Muscle of arm (tissue), 14 donors: ENCODE measurements around the gene SPAG5. TPM values are rescaled to one million over a fixed set of nuclear protein-coding genes. Genes with fewer than 3 reads are reported as not detected.

Experiments
- DNase-seq: peaks from one replicate; pipeline ENCODE4 v3.0.0-alpha.2; 2013
- long read RNA-seq, 11 donors: transcript quantifications; one replicate each; lab custom pipeline, GENCODE V29; 2026
- polyA plus RNA-seq, 12 donors: library from polyadenylated mRNA; unstranded; fragments of 120-200 nt; gene quantifications; one replicate each; pipeline ENCODE4 v1.2.1, GENCODE V29; 2013; ENCODE audit not compliant: insufficient read length in 12 of 12

Gene SPAG5, protein sequence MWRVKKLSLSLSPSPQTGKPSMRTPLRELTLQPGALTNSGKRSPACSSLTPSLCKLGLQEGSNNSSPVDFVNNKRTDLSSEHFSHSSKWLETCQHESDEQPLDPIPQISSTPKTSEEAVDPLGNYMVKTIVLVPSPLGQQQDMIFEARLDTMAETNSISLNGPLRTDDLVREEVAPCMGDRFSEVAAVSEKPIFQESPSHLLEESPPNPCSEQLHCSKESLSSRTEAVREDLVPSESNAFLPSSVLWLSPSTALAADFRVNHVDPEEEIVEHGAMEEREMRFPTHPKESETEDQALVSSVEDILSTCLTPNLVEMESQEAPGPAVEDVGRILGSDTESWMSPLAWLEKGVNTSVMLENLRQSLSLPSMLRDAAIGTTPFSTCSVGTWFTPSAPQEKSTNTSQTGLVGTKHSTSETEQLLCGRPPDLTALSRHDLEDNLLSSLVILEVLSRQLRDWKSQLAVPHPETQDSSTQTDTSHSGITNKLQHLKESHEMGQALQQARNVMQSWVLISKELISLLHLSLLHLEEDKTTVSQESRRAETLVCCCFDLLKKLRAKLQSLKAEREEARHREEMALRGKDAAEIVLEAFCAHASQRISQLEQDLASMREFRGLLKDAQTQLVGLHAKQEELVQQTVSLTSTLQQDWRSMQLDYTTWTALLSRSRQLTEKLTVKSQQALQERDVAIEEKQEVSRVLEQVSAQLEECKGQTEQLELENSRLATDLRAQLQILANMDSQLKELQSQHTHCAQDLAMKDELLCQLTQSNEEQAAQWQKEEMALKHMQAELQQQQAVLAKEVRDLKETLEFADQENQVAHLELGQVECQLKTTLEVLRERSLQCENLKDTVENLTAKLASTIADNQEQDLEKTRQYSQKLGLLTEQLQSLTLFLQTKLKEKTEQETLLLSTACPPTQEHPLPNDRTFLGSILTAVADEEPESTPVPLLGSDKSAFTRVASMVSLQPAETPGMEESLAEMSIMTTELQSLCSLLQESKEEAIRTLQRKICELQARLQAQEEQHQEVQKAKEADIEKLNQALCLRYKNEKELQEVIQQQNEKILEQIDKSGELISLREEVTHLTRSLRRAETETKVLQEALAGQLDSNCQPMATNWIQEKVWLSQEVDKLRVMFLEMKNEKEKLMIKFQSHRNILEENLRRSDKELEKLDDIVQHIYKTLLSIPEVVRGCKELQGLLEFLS
- polyA plus RNA-seq, result 10 to 100 TPM in 11 of 12 donors, not detected in 1; 13.4 to 40.4 (median 20.9) TPM
- long read RNA-seq, donor 1, partial matches to known transcripts, result 5 of 5 reads
- long read RNA-seq, donor 1, other reads (novel, unspliced or antisense), result 0 of 5 reads
- long read RNA-seq, donor 2, partial matches to known transcripts, result 5 of 5 reads
- long read RNA-seq, donor 2, other reads (novel, unspliced or antisense), result 0 of 5 reads
- long read RNA-seq, donor 3, result 0 reads
- long read RNA-seq, donor 4, result 0 reads
- long read RNA-seq, donor 5, full-length matches to known transcripts, result 1 of 6 reads
- long read RNA-seq, donor 5, partial matches to known transcripts, result 5 of 6 reads
- long read RNA-seq, donor 5, other reads (novel, unspliced or antisense), result 0 of 6 reads
- long read RNA-seq, donor 6, result 0 reads
- long read RNA-seq, donor 7, result 0 reads
- long read RNA-seq, donor 8, result 0 reads
- long read RNA-seq, donor 9, full-length matches to known transcripts, result 1 of 1 reads
- long read RNA-seq, donor 9, partial matches to known transcripts, result 0 of 1 reads
- long read RNA-seq, donor 9, other reads (novel, unspliced or antisense), result 0 of 1 reads
- long read RNA-seq, donor 10, full-length matches to known transcripts, result 1 of 1 reads
- long read RNA-seq, donor 10, partial matches to known transcripts, result 0 of 1 reads
- long read RNA-seq, donor 10, other reads (novel, unspliced or antisense), result 0 of 1 reads
- long read RNA-seq, donor 11, full-length matches to known transcripts, result 2 of 12 reads
- long read RNA-seq, donor 11, partial matches to known transcripts, result 10 of 12 reads
- long read RNA-seq, donor 11, other reads (novel, unspliced or antisense), result 0 of 12 reads

DNA sequence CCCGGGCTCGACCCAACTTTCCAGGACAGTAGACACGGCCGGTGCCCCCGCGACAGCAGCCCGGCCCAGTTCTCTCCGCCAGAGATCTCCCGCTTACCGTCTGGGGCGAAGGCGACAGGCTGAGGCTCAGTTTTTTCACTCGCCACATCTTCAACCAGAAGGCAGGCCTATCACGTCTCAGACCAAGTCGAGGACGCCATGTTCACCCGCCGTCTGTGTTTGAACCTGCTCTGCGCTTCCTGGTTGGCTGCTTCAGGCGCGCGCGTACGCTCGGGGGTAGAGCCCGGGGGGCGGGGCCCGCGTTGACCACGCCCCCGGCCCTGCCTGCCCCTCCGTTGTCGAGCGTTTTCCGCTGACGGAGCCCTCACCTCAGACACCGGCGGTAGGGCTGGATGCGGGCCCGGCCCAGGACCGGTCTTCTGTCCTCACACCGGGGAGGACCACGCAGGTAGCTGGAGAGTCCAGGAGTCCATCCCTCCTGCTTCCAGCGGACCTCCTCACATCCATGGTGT lies at the start of gene SPAG5:
SPAG5 (minus strand) TSS at position 227 of the 512 bp plus-strand sequence; CDS start at position 148, 79 bp downstream.
- DNase-seq, result peak; percentile 93

DNA sequence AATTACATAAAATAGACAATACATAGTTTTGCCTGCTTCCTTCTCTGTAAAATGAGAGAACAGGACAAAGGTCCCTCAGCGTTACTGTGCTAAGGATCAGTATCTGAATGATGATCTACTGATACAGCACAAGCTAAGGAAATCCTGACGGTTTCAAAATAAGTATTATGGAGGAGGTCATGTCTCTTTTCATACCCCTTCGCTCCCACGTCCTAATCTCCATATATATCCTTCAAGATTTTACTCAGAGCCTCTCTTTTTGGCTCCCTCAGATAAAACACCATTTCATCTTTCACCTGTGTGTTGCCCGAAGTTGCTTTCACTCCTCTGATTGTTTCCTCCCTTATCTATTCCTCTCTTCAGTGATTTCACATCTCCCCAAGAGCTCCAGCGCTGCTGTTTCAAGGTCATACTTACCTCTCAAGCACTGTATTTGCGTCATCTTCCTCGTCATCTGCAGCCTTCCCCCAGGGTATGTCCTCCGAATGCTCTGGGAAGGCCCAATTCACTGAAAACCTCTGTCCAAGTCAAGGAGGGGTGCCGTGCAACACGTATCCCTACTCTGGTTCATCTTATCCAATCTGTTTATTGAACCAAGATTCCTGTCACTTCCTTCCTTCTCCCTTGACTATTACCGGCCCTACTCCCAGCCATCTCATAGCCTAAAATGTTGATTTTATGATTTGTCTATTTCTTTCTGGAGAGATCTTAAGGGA lies 47.4 kb upstream of the SPAG5 start:
- no peak for DNase-seq

DNA sequence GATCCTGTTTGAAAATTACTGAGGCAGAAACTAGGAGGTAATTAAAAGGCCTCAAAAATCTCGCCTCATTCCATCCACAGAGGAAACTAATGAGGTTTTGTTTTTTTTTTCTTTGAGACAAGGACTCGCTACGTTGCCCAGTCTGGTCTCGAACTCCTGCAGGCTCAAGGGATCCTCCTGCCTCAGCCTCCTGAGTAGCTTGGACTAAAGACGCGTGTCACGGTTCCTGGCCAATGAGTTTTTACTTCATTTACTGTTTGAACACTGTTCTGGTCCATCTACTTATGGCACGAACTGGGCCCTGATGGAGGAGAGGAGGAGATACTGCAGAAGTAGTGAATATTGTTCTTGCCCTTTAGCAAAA lies 46.7 kb upstream of the SPAG5 start:
- DNase-seq, result no peak

DNA sequence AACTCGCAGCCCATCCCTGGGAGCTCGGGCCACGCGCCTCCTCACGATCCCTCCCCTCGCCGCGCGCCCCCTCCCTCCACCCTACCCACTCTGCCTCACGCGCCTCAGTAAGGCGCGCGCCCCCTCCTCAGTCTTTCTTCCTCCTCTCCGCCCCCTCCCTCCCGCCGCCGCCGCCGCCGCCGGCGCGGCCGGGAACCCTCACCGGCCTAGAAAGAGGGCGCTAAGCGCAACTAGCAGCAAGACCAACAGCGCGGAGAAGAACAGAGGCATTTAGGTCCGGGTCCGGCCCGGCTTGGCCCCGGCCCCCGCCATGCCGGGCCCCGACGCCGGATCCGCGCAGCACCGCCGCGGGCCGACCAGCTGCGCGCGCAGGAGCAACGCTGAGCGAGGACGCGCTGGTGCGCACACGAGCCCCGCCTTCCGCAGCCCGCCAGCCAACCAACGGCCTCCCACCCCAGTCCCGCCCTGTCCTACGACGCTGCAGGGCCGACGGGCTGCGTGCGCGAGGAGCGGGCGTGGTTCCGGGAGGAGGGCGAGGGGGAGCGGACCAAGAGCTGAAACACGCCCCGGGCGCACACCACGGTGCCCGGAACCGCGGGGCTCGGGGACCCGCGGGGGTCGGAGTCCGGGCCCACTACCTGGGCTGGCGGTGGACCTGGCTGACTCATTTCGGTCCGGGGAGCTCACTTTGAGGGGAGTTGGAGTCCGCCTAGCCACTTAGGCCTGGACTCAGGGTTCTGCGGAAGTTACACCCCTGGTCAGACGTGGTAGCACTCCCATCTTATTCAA lies 46.2 kb upstream of the SPAG5 start, which contains the start of gene BLTP2:
BLTP2 (minus strand) TSS at position 372 of the 789 bp plus-strand sequence; CDS start at position 270, 102 bp downstream.
- DNase-seq, result peak; percentile 96

DNA sequence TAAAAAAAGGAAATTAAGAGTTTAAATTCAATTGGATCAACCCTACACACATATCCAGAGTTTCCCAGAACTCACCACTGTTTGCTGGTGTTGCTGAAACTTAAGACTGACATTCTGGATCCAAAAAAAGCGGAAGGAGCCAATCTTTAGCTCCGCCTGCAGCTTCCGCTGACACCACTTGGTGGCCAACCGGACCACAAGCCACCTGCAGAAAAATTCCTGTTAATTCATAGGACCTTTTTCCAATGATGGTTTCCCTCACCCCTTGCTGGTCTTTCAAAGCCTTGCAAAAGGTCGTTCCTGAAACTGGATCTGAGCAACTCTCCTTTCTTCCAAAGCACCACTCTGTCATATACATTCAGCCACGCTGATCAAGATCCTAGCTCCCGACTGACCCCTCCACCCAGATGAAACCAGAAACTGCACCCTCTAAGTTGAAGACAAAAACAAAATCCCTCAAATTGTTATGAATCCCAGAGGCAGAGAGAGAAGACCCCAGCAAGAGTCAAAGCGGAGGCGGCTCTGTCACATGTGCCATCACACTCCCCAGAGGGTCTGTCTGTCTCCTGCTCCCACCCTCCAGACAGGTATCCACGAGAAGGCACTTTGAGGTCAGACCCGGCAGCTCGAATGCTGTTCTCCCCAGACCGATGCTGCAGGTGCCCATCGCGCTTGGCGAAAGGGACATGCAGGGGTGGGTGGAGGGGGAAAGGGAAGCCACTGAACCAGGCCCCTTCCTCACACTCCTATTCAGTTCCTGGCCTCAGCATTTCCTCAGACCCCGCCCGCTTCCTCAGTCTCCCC lies 45.4 kb upstream of the SPAG5 start:
- DNase-seq, result peak; percentile 24

DNA sequence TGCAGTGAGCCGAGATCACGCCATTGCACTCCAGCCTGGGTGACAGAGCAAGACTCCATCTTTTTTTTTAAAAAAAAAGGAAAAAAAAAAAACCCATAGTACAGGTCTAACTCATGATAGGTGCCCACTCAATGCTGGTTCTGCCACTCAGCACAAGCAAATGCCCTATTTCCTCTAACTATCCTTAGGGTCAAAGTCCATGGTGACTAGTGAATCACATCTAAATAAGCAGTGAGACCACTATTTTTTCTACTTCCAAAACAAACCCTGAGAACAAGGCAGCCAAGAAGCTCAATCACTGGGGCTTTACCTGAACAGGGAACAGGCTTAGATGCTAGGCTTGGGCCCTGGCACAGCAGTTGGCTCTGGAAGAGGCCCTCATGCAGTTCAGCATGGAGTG lies 42.8 kb upstream of the SPAG5 start:
- no peak for DNase-seq

DNA sequence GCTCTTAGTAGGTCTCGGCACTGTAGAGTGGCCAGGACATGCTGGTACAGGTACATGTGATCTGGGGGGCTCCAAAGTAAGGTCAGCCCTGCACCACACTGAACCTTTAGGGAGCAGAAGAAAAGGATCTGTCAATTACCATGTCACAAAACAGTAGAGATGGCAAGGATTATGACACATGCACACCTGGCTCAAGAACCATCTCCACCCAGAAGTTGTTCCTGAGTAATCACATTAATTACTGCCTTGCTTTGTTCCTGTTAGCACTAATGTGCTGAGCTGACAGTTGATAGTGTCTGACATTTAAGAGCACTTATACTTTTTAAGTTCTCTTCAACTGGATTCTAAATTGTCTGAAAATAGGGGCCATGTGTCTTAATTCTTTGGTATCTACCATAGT lies 36.7 kb upstream of the SPAG5 start:
- no peak for DNase-seq

DNA sequence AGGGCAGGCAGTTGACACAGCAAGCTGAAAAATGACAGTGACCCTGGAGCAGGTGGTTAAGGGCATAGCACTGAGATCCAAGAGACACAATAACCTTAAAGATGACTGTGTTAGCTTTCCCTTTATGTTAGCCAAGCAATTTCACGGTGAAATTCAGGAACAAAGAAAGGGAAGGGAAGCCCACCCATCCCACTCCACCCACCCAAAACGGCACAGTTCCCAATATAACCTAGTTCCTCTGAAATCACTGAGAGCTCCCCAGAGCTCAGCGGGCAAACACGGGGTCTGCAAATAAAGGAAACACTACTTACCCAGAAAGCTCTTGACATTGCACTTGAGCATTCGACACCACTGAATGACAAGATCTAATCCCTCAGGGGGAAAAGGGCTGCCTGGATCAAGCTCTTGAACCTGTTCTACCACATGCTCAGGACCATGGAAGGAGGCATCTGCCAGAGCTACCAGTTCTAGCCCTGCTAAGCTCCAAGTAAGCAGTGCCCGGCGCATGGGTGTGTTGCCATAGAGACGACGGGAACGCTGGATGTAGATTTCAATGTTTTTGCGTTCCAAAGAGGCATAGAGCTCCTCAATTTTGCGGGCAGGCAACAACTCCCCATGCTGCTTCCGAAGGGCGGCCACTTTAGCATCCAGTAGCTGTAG lies 35.5 kb upstream of the SPAG5 start:
- DNase-seq, result no peak

DNA sequence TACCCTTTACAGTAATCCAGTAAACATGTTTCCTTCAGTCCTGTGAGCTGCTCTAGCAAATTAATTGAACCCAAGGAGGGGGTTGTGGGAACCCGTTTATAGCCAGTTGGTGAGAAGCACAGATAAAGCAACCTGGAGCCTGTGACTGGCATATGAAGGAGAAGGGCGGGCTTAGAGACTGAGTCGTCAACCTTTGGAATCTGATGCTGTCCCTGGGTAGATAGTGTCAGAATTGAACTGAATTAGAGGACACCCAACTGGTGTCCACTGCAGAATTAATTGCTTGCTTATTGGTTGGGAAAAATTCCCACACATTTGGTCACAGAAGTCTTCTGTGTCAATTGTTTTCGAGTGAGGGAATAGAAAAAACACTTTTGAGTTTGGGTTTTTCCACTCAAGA lies 28.0 kb upstream of the SPAG5 start:
- no peak for DNase-seq

DNA sequence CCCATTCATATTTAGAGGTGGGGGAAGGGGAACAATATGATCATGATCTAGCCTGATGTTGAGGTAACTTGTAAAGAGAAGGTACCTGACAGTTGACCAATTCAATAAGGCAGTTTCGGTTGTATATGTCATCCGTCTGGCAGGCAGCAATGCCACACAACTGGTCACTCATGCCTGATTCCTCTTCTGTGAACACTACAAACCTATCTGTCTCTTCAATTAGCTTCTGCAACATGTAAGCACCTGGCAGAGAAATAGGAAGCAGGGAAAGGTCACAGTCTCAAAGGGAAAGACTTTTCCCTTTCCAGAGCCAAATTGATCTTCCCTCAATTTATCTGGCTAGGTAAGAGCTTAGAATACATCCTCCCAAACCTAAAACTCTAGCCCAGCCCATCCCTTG lies 25.3 kb upstream of the SPAG5 start:
- no peak for DNase-seq

DNA sequence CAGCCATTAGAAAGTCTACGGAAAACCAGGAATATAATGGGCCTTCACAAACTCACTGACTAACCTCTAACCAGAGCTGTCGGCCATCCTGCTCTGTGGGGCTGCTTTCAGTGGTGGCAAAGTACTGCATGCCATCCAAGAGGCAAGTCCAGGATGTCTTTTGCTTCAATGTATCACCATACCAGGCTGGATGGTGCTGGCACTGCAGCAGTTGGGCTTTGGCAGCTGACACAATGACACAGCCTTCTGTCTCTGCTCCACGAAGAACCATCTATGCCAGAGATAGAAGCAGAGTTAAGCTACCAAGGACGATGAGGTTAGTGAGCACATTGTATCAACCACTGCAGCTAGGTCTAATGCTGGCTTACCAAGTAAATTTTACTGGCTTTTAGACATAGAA lies 24.9 kb upstream of the SPAG5 start:
- DNase-seq, result no peak

DNA sequence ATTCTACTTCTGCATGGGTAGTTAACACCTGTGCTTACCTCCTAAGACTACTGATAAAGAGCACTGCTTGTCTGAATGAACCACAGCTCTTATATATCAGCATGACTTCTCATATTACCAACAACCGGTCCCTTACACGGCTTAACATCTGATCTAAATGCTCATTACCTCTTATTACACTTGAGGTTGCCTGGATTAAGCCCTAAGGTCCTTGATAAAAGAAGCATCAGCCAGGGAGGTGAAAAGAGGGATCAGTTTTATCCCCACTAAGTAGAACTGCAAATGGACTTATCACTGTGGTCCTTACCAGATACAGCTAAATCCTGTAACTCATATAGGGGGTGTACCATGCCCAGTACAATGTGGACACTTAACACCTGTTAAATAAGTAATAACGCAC lies 23.4 kb upstream of the SPAG5 start:
- no peak for DNase-seq

DNA sequence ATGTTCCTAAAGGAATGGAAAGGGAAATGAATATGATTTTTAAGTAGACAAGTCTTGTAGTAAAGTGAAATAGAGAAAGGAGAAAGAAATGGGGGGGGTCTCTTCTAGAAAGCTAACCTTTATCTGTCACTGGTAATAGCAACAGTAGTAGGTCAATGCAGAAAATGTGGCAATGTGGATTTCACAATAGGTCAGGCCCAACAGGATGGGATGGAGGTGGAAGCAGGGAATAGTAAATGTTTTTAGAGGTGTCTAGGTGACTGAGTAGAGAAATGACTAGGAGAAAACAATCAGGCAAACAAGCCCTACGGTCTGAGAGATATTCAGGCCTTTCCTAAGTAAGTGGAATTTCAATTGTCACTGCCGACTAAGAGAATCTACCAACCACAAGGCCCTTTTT lies 21.2 kb upstream of the SPAG5 start:
- DNase-seq, result no peak

DNA sequence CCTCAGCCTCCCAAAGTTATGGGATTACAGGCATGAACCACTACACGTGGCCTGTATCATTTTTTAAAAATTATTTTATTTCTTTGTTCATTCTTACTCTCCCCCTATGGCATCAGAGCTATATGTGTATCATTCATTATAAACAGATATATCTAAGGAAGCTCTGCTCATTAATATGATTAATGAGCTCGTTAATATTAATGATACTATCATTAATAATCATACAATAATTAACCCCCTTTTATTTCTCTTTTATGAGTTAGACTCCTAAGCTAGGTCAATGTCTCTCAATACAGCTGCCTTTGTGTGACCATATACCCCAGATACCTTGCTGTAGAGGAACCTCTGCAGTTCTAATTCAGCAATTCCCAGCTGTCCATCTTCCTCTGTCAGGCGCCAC lies 19.6 kb upstream of the SPAG5 start:
- no peak for DNase-seq

DNA sequence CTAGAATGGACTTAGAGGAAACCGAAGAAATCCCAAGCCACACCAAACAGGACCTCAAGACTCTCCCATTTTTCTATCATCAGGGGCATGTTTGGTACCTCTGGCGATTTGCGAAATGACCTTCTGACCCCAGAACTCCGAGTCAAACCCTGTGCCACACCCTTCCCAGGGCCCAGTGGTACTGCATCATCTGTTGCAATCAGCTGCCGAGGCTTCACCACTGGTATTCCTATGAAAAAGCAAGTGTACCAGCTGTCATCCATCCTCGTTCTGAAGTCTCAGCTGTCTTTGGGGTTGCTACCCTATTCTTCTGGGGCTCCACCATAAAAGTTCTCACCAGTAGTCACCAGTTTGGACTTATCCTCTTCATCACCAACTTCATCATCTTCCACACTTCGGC lies 17.5 kb upstream of the SPAG5 start:
- DNase-seq, result no peak

DNA sequence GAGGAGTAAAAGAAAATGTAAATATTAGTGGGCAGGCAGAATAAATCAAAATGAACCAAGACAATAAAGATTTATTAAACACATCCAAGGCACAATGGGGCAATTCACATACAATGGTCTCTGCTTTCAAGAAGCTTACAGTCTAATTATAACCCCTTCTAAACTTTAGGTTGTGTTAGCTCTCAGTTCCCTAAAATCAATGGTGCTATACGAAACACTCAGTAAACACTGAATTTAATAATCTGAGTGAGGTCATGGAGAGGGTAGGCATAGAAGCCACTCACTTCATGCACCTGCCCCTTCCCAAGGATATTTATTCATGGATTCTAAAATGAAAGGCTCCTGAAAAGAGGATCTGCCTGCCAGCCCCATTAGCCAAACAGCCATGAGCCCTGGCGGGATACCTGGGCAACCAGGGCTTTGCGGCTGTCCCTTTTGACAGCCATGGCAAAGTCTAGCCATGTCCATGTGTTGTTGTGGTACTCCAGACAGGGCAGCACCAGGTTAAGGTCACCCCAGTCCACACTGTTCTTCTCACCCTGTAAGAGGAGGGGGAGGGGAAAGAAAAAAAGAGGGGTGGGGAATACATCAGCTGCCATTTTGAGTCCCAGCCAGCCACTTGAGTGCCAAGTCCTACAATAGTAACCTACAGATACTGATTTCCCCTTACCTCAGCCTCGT lies 16.6 kb upstream of the SPAG5 start:
- no peak for DNase-seq
